Measurements from ENCODE around the gene FBXO45. TPM values are rescaled to one million over a fixed set of nuclear protein-coding genes. Genes with fewer than 3 reads are reported as not detected.
"Not testable (repeated sequence)": the region's sequence is repeated elsewhere in the genome, so short reads cannot be mapped to it uniquely, and the experiment has no call there.

The FBXO45 gene
- total RNA-seq, 2 experiments from 2014 or later = 16.3 to 17.2 TPM

GRCh38 chr3:196558476-196558875 lies 10.0 kb upstream of the FBXO45 start:
- ChIA-PET CTCF (interaction anchor here (1.0 kb wide), 1 partner anchor 127 kb away, joined by 3 read pairs; no protein-coding TSS in a partner anchor), POLR2A (no interaction called here)
- no peak overlapping the region for H3K27ac Mint-ChIP-seq
- H3K4me3 Mint-ChIP-seq = no peak overlapping the region
- H3K27me3 Mint-ChIP-seq = no peaks in the 10 kb centered on the region
- peaks cover 20% of the 10 kb centered on the region for H3K36me3 Mint-ChIP-seq
- intact Hi-C loops (cut with micrococcal nuclease) = no loop called here
- no peak for DNase-seq
- H3K4me1 Mint-ChIP-seq (ENCODE audit: low read depth) = peaks cover 26% of the 10 kb centered on the region
- H3K9me3 Mint-ChIP-seq = no peaks in the 10 kb centered on the region

- CTCF ChIA-PET = interaction anchor here (0.6 kb wide), 1 partner anchor 170 kb away, joined by 4 read pairs; no protein-coding TSS in a partner anchor
Observed at GRCh38 chr3:196559826-196560225, 8.6 kb upstream of the FBXO45 start.

GRCh38 chr3:196563721-196564225 lies 4.7 kb upstream of the FBXO45 start:
- peak; percentile 61 for DNase-seq
- Mint-ChIP-seq H3K27ac (peak overlapping the region; percentile 90), H3K27me3 (no peaks in the 10 kb centered on the region), H3K4me1 (ENCODE audit: low read depth) (peaks cover 54% of the 10 kb centered on the region), H3K36me3 (peaks cover 28% of the 10 kb centered on the region), H3K9me3 (no peaks in the 10 kb centered on the region), H3K4me3 (peak overlapping the region; percentile 52)
- CTCF ChIA-PET = interaction anchor here (0.6 to 1.5 kb wide), 2 partner anchors 35 to 65 kb away, joined by 3 to 4 read pairs; no protein-coding TSS in a partner anchor
- POLR2A ChIA-PET = no interaction called here
- intact Hi-C loops (cut with micrococcal nuclease) = loop anchor here (1.0 kb wide), 1 partner anchor 26 kb away; no protein-coding TSS in a partner anchor

More at GRCh38 chr3:196559826-196560225, 8.6 kb upstream of the FBXO45 start:
- Mint-ChIP-seq H3K36me3 (peaks cover 23% of the 10 kb centered on the region), H3K9me3 (no peaks in the 10 kb centered on the region), H3K27me3 (no peaks in the 10 kb centered on the region), H3K27ac (no peak overlapping the region), H3K4me3 (no peak overlapping the region), H3K4me1 (ENCODE audit: low read depth) (peaks cover 38% of the 10 kb centered on the region)
- intact Hi-C loops (cut with micrococcal nuclease) = no loop called here
- POLR2A ChIA-PET = no interaction called here
- DNase-seq = no peak

GRCh38 chr3:196569003-196569516 lies 600 bp downstream of the FBXO45 start:
- Mint-ChIP-seq H3K27me3 (no peaks in the 10 kb centered on the region), H3K9me3 (no peaks in the 10 kb centered on the region), H3K4me3 (peak overlapping the region; percentile 97), H3K36me3 (peaks cover 16% of the 10 kb centered on the region), H3K27ac (peak overlapping the region; percentile 88), H3K4me1 (ENCODE audit: low read depth) (peaks cover 39% of the 10 kb centered on the region)
- ChIA-PET POLR2A (interaction anchor here (0.8 to 1.6 kb wide), 6 partner anchors 29 to 662 kb away, joined by 3 to 5 read pairs (median 4); partner anchors contain the start of genes NCBP2, NRROS, PAK2 and RNF168), CTCF (interaction anchor here (0.6 to 3.9 kb wide), 8 partner anchors 29 to 116 kb away, joined by 3 to 25 read pairs (median 4); no protein-coding TSS in a partner anchor)
- intact Hi-C loops (cut with micrococcal nuclease) = loop anchor here (2.0 to 5.0 kb wide), 6 partner anchors 42 to 297 kb away; partner anchors contain the start of genes PAK2 and UBXN7
- DNase-seq = peak; percentile 69

- Mint-ChIP-seq H3K4me1 (ENCODE audit: low read depth) (peaks cover 36% of the 10 kb centered on the region), H3K36me3 (peaks cover 12% of the 10 kb centered on the region)
- DNase-seq; H3K27me3 Mint-ChIP-seq; H3K9me3 Mint-ChIP-seq; intact Hi-C loops (cut with micrococcal nuclease); H3K27ac Mint-ChIP-seq; H3K4me3 Mint-ChIP-seq: not testable (repeated sequence)
- ChIA-PET POLR2A (interaction anchor here (0.6 kb wide), 1 partner anchor 18 kb away, joined by 3 read pairs; no protein-coding TSS in a partner anchor), CTCF (interaction anchor here (3.9 kb wide), 1 partner anchor 42 kb away, joined by 25 read pairs; no protein-coding TSS in a partner anchor)
Observed at GRCh38 chr3:196570332-196570731, 1.9 kb downstream of the FBXO45 start.

- Mint-ChIP-seq H3K36me3 (peaks cover 8% of the 10 kb centered on the region), H3K27me3 (no peaks in the 10 kb centered on the region)
- CTCF ChIA-PET = no interaction called here
Observed at GRCh38 chr3:196572389-196572788, 3.9 kb downstream of the FBXO45 start.

GRCh38 chr3:196585044-196585757 lies 16.7 kb downstream of the FBXO45 start:
- no peaks in the 10 kb centered on the region for H3K9me3 Mint-ChIP-seq
- no peak overlapping the region for H3K4me3 Mint-ChIP-seq
- intact Hi-C loops (cut with micrococcal nuclease) = no loop called here
- ChIA-PET POLR2A (interaction anchor here (1.0 kb wide), 1 partner anchor 11 kb away, joined by 3 read pairs; no protein-coding TSS in a partner anchor), CTCF (interaction anchor here (1.2 kb wide), 1 partner anchor 57 kb away, joined by 3 read pairs; no protein-coding TSS in a partner anchor)
- H3K4me1 Mint-ChIP-seq (ENCODE audit: low read depth) = peaks cover 4% of the 10 kb centered on the region
- H3K27ac Mint-ChIP-seq = no peak overlapping the region
- peaks cover 28% of the 10 kb centered on the region for H3K36me3 Mint-ChIP-seq
- DNase-seq = no peak
- no peaks in the 10 kb centered on the region for H3K27me3 Mint-ChIP-seq

More at GRCh38 chr3:196572389-196572788, 3.9 kb downstream of the FBXO45 start:
- Mint-ChIP-seq H3K4me3 (no peak overlapping the region), H3K9me3 (no peaks in the 10 kb centered on the region), H3K27ac (no peak overlapping the region), H3K4me1 (ENCODE audit: low read depth) (peaks cover 30% of the 10 kb centered on the region)
- DNase-seq = no peak
- intact Hi-C loops (cut with micrococcal nuclease) = no loop called here
- POLR2A ChIA-PET = no interaction called here

GRCh38 chr3:196590279-196590678 lies 21.8 kb downstream of the FBXO45 start:
- POLR2A ChIA-PET = no interaction called here
- Mint-ChIP-seq H3K4me1 (ENCODE audit: low read depth) (no peaks in the 10 kb centered on the region), H3K9me3 (no peaks in the 10 kb centered on the region), H3K36me3 (peaks cover 7% of the 10 kb centered on the region), H3K27me3 (no peaks in the 10 kb centered on the region), H3K4me3 (no peak overlapping the region), H3K27ac (no peak overlapping the region)
- no peak for DNase-seq
- intact Hi-C loops (cut with micrococcal nuclease) = no loop called here
- CTCF ChIA-PET = interaction anchor here (0.9 to 1.7 kb wide), 3 partner anchors 14 to 52 kb away, joined by 3 to 6 read pairs (median 3); no protein-coding TSS in a partner anchor

- no peak for DNase-seq
- Mint-ChIP-seq H3K27ac (no peak overlapping the region), H3K4me1 (ENCODE audit: low read depth) (peaks cover 10% of the 10 kb centered on the region), H3K9me3 (no peaks in the 10 kb centered on the region), H3K36me3 (no peaks in the 10 kb centered on the region), H3K4me3 (no peak overlapping the region), H3K27me3 (peaks cover 9% of the 10 kb centered on the region)
- intact Hi-C loops (cut with micrococcal nuclease) = no loop called here
- ChIA-PET POLR2A (interaction anchor here (0.7 kb wide), 1 partner anchor 12 kb away, joined by 3 read pairs; no protein-coding TSS in a partner anchor), CTCF (interaction anchor here (0.8 to 2.8 kb wide), 2 partner anchors 13 to 67 kb away, joined by 3 to 22 read pairs; no protein-coding TSS in a partner anchor)
Observed at GRCh38 chr3:196596355-196596754, 27.9 kb downstream of the FBXO45 start.

GRCh38 chr3:196597971-196598733 lies 29.7 kb downstream of the FBXO45 start:
- H3K27ac Mint-ChIP-seq; intact Hi-C loops (cut with micrococcal nuclease); H3K27me3 Mint-ChIP-seq; H3K36me3 Mint-ChIP-seq; H3K4me1 Mint-ChIP-seq (ENCODE audit: low read depth); H3K9me3 Mint-ChIP-seq: not testable (repeated sequence)
- peak; percentile 77 for DNase-seq
- ChIA-PET CTCF (interaction anchor here (0.7 to 2.8 kb wide), 10 partner anchors 11 to 270 kb away, joined by 3 to 22 read pairs (median 4); partner anchors contain the start of genes FBXO45, SENP5 and WDR53), POLR2A (interaction anchor here (0.7 to 1.3 kb wide), 3 partner anchors 29 to 114 kb away, joined by 3 to 5 read pairs (median 3); partner anchors contain the start of genes CEP19, FBXO45, PIGX and WDR53)
- peak overlapping the region; percentile 81 for H3K4me3 Mint-ChIP-seq

- intact Hi-C loops (cut with micrococcal nuclease) = loop anchor here (10.0 kb wide), 2 partner anchors 205 to 345 kb away; partner anchors contain the start of gene NCBP2
- Mint-ChIP-seq H3K9me3 (no peaks in the 10 kb centered on the region), H3K27ac (no peak overlapping the region), H3K4me3 (no peak overlapping the region), H3K27me3 (peaks cover 10% of the 10 kb centered on the region), H3K4me1 (ENCODE audit: low read depth) (peaks cover 14% of the 10 kb centered on the region), H3K36me3 (no peaks in the 10 kb centered on the region)
- DNase-seq = no peak
- ChIA-PET POLR2A (no interaction called here), CTCF (no interaction called here)
Observed at GRCh38 chr3:196599734-196600128, 31.3 kb downstream of the FBXO45 start.
